Inferior parietal cortex (tissue), 1 donor: Measurements from ENCODE around the gene COX6A1.
"Not testable (repeated sequence)": the region's sequence is repeated elsewhere in the genome, so short reads cannot be mapped to it uniquely, and the experiment has no call there.

Source experiments
- DNase-seq: peaks from one replicate; pipeline ENCODE4 v3.0.0-alpha.2; 2016; ENCODE audit errors: extremely low spot score

COX6A1 gene

GRCh38 chr12:120428597-120429229 is 9.2 kb upstream of the COX6A1 start:
- no peak for DNase-seq

- no peak for DNase-seq
Observed at GRCh38 chr12:120429368-120429767, 8.5 kb upstream of the COX6A1 start.

- DNase-seq: no peak
Observed at GRCh38 chr12:120432772-120433525, 5.0 kb upstream of the COX6A1 start.

GRCh38 chr12:120438495-120439198 is 734 bp downstream of the COX6A1 start:
- DNase-seq: no peak

- DNase-seq: peak; percentile 25
Observed at GRCh38 chr12:120439646-120440247, 1.8 kb downstream of the COX6A1 start.

- DNase-seq: no peak
Observed at GRCh38 chr12:120444676-120445075, 6.8 kb downstream of the COX6A1 start.

- peak; percentile 93 for DNase-seq
Observed at GRCh38 chr12:120445911-120446843, 8.3 kb downstream of the COX6A1 start, which contains the start of the genes GATC and TRIAP1. TSS of gene GATC (plus strand) at chr12:120446444. CDS start at chr12:120446481, 37 bp downstream. TSS of gene TRIAP1 (minus strand) at chr12:120446384. CDS start at chr12:120446372, 12 bp downstream.

- not testable (repeated sequence) for DNase-seq
Observed at GRCh38 chr12:120446844-120447178, 8.9 kb downstream of the COX6A1 start.

GRCh38 chr12:120447992-120448391 is 10.1 kb downstream of the COX6A1 start:
- no peak for DNase-seq

GRCh38 chr12:120452524-120452923 is 14.6 kb downstream of the COX6A1 start:
- DNase-seq: not testable (repeated sequence)

GRCh38 chr12:120453060-120453750 is 15.3 kb downstream of the COX6A1 start:
- no peak for DNase-seq

GRCh38 chr12:120453977-120454376 is 16.1 kb downstream of the COX6A1 start:
- no peak for DNase-seq

- DNase-seq: no peak
Observed at GRCh38 chr12:120455302-120455701, 17.4 kb downstream of the COX6A1 start.

GRCh38 chr12:120457133-120457532 is 19.2 kb downstream of the COX6A1 start:
- DNase-seq: no peak

GRCh38 chr12:120460157-120460556 is 22.2 kb downstream of the COX6A1 start:
- DNase-seq: no peak

- no peak for DNase-seq
Observed at GRCh38 chr12:120462099-120462640, 24.3 kb downstream of the COX6A1 start.

- DNase-seq: no peak
Observed at GRCh38 chr12:120463712-120464111, 25.8 kb downstream of the COX6A1 start.

- no peak for DNase-seq
Observed at GRCh38 chr12:120465756-120466155, 27.8 kb downstream of the COX6A1 start.

GRCh38 chr12:120466560-120467315 is 28.8 kb downstream of the COX6A1 start:
- DNase-seq: no peak
